IMR-90 (cell line): Measurements from ENCODE around the gene COL24A1.

Source experiments
- BHLHE40 ChIP-seq: fragments of 150-350 bp; IDR thresholded peaks from 2 replicates; pipeline ENCODE4 v1.6.1; 2016; ENCODE audit warnings: mild to moderate bottlenecking, low read depth, low read length
- CEBPB ChIP-seq: IDR thresholded peaks from 2 replicates; pipeline ENCODE4 v1.6.1; 2012; ENCODE audit warnings: low read depth, low read length, improper control_type of control experiment
- CHD1 ChIP-seq: IDR thresholded peaks from 2 replicates; pipeline ENCODE4 v1.6.1; 2012; ENCODE audit warnings: low read depth, low read length, improper control_type of control experiment
- FOS ChIP-seq: fragments of 150-350 bp; IDR thresholded peaks from 2 replicates; pipeline ENCODE4 v1.6.1; 2016; ENCODE audit warnings: low read depth, low read length
- MAFK ChIP-seq: IDR thresholded peaks from 2 replicates; pipeline ENCODE4 v1.6.1; 2012; ENCODE audit warnings: low read depth, low read length, improper control_type of control experiment
- POLR2A ChIP-seq: IDR thresholded peaks from 2 replicates; pipeline ENCODE4 v1.6.1; 2012; ENCODE audit warnings: mild to moderate bottlenecking, low read depth, low read length
- RAD21 ChIP-seq: IDR thresholded peaks from 2 replicates; pipeline ENCODE4 v1.6.1; 2012; ENCODE audit warnings: low read length, improper control_type of control experiment
- RCOR1 ChIP-seq: IDR thresholded peaks from 2 replicates; pipeline ENCODE4 v1.6.1; 2012; ENCODE audit warnings: mild to moderate bottlenecking, low read length, improper control_type of control experiment; ENCODE audit not compliant: insufficient replicate concordance
- RFX5 ChIP-seq: IDR thresholded peaks from 2 replicates; pipeline ENCODE4 v1.8.0; 2012; ENCODE audit warnings: low read depth, mild to moderate bottlenecking, low read length, moderate library complexity
- TF ChIP-seq, protein P1 (sequence below): conservative IDR thresholded peaks from 2 replicates; pipeline ENCODE4 v1.5.1; 2012; ENCODE audit warnings: mild to moderate bottlenecking, low read depth, low read length, improper control_type of control experiment
- TF ChIP-seq, protein P2 (sequence below): fragments of 150-350 bp; IDR thresholded peaks from 2 replicates; pipeline ENCODE4 v1.6.1; 2016; ENCODE audit warnings: low read depth, mild to moderate bottlenecking, low read length, moderate library complexity, borderline replicate concordance
- TF ChIP-seq, protein P3 (sequence below): fragments of 150-350 bp; IDR thresholded peaks from 2 replicates; pipeline ENCODE4 v1.6.1; 2017; ENCODE audit warnings: mild to moderate bottlenecking, antibody characterized with exemption, low read length, low read depth

DNA sequence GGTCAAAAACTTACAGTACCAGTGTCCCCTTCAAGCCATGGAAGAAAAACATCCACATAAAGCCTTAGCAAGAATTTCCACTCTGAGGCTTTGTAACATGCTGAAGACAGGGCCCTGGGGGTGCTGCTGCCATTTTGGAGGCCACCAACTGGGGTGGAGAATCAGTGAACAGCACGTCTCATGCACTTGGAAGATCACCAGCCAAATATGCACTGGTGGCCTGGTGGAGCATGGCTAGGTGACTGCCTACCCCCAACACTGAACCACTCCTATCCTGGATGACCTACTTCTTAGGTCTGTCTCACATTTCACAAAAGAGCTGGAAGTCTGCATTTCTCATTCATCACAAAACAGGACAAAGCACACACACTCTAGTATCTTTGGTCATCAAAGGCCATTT, 126.4 kb downstream of the COL24A1 start:
- TF ChIP-seq, protein P1, sequence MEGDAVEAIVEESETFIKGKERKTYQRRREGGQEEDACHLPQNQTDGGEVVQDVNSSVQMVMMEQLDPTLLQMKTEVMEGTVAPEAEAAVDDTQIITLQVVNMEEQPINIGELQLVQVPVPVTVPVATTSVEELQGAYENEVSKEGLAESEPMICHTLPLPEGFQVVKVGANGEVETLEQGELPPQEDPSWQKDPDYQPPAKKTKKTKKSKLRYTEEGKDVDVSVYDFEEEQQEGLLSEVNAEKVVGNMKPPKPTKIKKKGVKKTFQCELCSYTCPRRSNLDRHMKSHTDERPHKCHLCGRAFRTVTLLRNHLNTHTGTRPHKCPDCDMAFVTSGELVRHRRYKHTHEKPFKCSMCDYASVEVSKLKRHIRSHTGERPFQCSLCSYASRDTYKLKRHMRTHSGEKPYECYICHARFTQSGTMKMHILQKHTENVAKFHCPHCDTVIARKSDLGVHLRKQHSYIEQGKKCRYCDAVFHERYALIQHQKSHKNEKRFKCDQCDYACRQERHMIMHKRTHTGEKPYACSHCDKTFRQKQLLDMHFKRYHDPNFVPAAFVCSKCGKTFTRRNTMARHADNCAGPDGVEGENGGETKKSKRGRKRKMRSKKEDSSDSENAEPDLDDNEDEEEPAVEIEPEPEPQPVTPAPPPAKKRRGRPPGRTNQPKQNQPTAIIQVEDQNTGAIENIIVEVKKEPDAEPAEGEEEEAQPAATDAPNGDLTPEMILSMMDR: no peak
- no peak for TF ChIP-seq POLR2A
- TF ChIP-seq, protein P2, sequence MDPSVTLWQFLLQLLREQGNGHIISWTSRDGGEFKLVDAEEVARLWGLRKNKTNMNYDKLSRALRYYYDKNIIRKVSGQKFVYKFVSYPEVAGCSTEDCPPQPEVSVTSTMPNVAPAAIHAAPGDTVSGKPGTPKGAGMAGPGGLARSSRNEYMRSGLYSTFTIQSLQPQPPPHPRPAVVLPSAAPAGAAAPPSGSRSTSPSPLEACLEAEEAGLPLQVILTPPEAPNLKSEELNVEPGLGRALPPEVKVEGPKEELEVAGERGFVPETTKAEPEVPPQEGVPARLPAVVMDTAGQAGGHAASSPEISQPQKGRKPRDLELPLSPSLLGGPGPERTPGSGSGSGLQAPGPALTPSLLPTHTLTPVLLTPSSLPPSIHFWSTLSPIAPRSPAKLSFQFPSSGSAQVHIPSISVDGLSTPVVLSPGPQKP: no peak
- no peak for TF ChIP-seq BHLHE40
- no peak for TF ChIP-seq RFX5
- TF ChIP-seq CHD1: no peak
- TF ChIP-seq, protein P3, sequence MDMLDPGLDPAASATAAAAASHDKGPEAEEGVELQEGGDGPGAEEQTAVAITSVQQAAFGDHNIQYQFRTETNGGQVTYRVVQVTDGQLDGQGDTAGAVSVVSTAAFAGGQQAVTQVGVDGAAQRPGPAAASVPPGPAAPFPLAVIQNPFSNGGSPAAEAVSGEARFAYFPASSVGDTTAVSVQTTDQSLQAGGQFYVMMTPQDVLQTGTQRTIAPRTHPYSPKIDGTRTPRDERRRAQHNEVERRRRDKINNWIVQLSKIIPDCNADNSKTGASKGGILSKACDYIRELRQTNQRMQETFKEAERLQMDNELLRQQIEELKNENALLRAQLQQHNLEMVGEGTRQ: no peak
- no peak for TF ChIP-seq RAD21
- no peak for TF ChIP-seq CEBPB
- TF ChIP-seq RCOR1: no peak
- no peak for TF ChIP-seq FOS
- TF ChIP-seq MAFK: no peak
